Activated CD8-positive, alpha-beta T cell treated with anti-CD3 and anti-CD28 coated beads for 36 hours (primary cell): ENCODE data around the gene NPHP4. TPM values are rescaled to one million over a fixed set of nuclear protein-coding genes. Genes with fewer than 3 reads are reported as not detected.

Source experiments
- ATAC-seq: fragments of 200-7000 bp; cut with Tn5 transposase; one replicate; pipeline ENCODE4 v1.10.0; 2021; ENCODE audit warnings: mild to moderate bottlenecking, moderate library complexity
- CTCF ChIA-PET: fragments of 350-600 bp; sonication (Branson Sonifier 250); formaldehyde crosslinking; loops from one replicate; lab custom pipeline; 2021; ENCODE audit warnings: antibody characterized with exemption; lab: Charles Lee
- POLR2A ChIA-PET: fragments of 350-600 bp; sonication (Branson Sonifier 250); formaldehyde crosslinking; loops from one replicate; lab custom pipeline; 2021; ENCODE audit warnings: antibody characterized with exemption; lab: Charles Lee
- DNase-seq: peaks from one replicate; pipeline ENCODE4 v3.0.0-alpha.2; 2020
- H3K27ac Mint-ChIP-seq: one replicate; pipeline ENCODE4 v1.8.0; 2021; ENCODE audit warnings: mild to moderate bottlenecking, mixed read lengths
- H3K27me3 Mint-ChIP-seq: one replicate; pipeline ENCODE4 v1.8.0; 2021; ENCODE audit warnings: mixed read lengths
- H3K36me3 Mint-ChIP-seq: one replicate; pipeline ENCODE4 v1.8.0; 2021; ENCODE audit warnings: low read depth, mixed read lengths
- H3K4me1 Mint-ChIP-seq: one replicate; pipeline ENCODE4 v1.8.0; 2021; ENCODE audit warnings: low read depth, mixed read lengths
- H3K4me3 Mint-ChIP-seq: one replicate; pipeline ENCODE4 v1.8.0; 2021; ENCODE audit warnings: mild to moderate bottlenecking, moderate library complexity, mixed read lengths
- H3K9me3 Mint-ChIP-seq: one replicate; pipeline ENCODE4 v1.8.0; 2021; ENCODE audit warnings: mixed read lengths
- CTCF ChIP-seq: fragments of 200-600 bp; IDR thresholded peaks from one replicate; pipeline ENCODE4 v1.8.0; 2022; ENCODE audit warnings: antibody characterized with exemption, mild to moderate bottlenecking
- intact Hi-C: fragments of 100-400 bp; cut with micrococcal nuclease; formaldehyde crosslinking; loops from one replicate; pipeline ENCODE4 v1.10.0; 2022
- total RNA-seq, 2 experiments: library from RNA; stranded (reverse); gene quantifications; one replicate each; pipeline ENCODE4 v1.2.3, GENCODE V29; 2021

NPHP4 gene
- total RNA-seq, 2 experiments from 2014 or later = 16.5 to 16.8 TPM

GRCh38 chr1:5999711-6000443 lies 7.7 kb upstream of the NPHP4 start:
- H3K4me3 Mint-ChIP-seq = no peak overlapping the region
- H3K4me1 Mint-ChIP-seq = peaks cover 14% of the 10 kb centered on the region
- intact Hi-C loops = no loop called here
- H3K27ac Mint-ChIP-seq = no peak overlapping the region
- no peak for ATAC-seq
- no peak for TF ChIP-seq CTCF
- H3K36me3 Mint-ChIP-seq = no peaks in the 10 kb centered on the region
- H3K9me3 Mint-ChIP-seq = no peaks in the 10 kb centered on the region
- DNase-seq = no peak
- no peaks in the 10 kb centered on the region for H3K27me3 Mint-ChIP-seq
- POLR2A ChIA-PET = no interaction called here
- CTCF ChIA-PET = no interaction called here

GRCh38 chr1:5998906-5999301 lies 6.7 kb upstream of the NPHP4 start:
- CTCF ChIA-PET = no interaction called here
- Mint-ChIP-seq H3K36me3 (peaks cover under 1% of the 10 kb centered on the region), H3K27ac (no peak overlapping the region), H3K9me3 (no peaks in the 10 kb centered on the region), H3K4me3 (no peak overlapping the region), H3K4me1 (peaks cover 24% of the 10 kb centered on the region), H3K27me3 (no peaks in the 10 kb centered on the region)
- TF ChIP-seq CTCF = no peak
- POLR2A ChIA-PET = no interaction called here
- DNase-seq = no peak
- no peak for ATAC-seq
- intact Hi-C loops = no loop called here

GRCh38 chr1:5998051-5998905 lies 6.1 kb upstream of the NPHP4 start:
- Mint-ChIP-seq H3K9me3 (no peaks in the 10 kb centered on the region), H3K27ac (no peak overlapping the region), H3K27me3 (no peaks in the 10 kb centered on the region), H3K4me1 (peaks cover 26% of the 10 kb centered on the region), H3K4me3 (no peak overlapping the region), H3K36me3 (peaks cover 3% of the 10 kb centered on the region)
- intact Hi-C loops = no loop called here
- DNase-seq (no peak), ATAC-seq (no peak)
- TF ChIP-seq CTCF = no peak
- POLR2A ChIA-PET = interaction anchor here (1.5 kb wide), 1 partner anchor 28 kb away, joined by 7 read pairs; no protein-coding TSS in a partner anchor
- CTCF ChIA-PET = no interaction called here

- intact Hi-C loops = no loop called here
- POLR2A ChIA-PET = interaction anchor here (1.5 kb wide), 1 partner anchor 29 kb away, joined by 7 read pairs; no protein-coding TSS in a partner anchor
- H3K27me3 Mint-ChIP-seq = no peaks in the 10 kb centered on the region
- H3K9me3 Mint-ChIP-seq = no peaks in the 10 kb centered on the region
- CTCF ChIA-PET = no interaction called here
- ATAC-seq = no peak
- peaks cover 26% of the 10 kb centered on the region for H3K4me1 Mint-ChIP-seq
- no peak overlapping the region for H3K4me3 Mint-ChIP-seq
- no peak for DNase-seq
- no peak overlapping the region for H3K27ac Mint-ChIP-seq
- no peak for TF ChIP-seq CTCF
- peaks cover 3% of the 10 kb centered on the region for H3K36me3 Mint-ChIP-seq
These were observed 5.1 kb upstream of the NPHP4 start for GRCh38 chr1:5997316-5997715.
